LNCAP (cell line): ENCODE data around the gene TRAPPC1.

Experiments
- CTCF ChIP-seq: fragments of 450-650 bp; IDR thresholded peaks from 2 replicates; pipeline ENCODE4 v1.5.1; 2017; ENCODE audit warnings: mild to moderate bottlenecking

The TRAPPC1 gene

DNA sequence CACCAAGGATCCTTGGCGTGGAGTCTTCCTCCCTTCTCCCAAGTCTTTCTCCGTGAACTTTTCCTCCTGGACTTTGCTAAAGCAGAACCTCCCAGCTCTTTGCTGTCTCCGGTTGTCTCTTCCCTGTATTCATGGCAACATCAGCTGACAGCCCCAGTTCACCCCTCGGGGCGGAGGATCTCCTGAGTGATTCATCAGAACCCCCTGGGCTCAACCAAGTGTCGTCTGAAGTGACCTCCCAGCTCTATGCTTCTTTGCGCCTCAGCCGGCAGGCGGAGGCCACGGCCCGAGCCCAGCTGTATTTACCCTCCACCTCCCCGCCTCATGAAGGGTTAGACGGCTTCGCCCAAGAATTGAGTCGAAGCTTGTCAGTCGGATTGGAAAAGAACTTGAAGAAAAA is 1.2 kb upstream of the TRAPPC1 start:
- peak; percentile 23; the same call in 1 of the 2 replicates for TF ChIP-seq CTCF

DNA sequence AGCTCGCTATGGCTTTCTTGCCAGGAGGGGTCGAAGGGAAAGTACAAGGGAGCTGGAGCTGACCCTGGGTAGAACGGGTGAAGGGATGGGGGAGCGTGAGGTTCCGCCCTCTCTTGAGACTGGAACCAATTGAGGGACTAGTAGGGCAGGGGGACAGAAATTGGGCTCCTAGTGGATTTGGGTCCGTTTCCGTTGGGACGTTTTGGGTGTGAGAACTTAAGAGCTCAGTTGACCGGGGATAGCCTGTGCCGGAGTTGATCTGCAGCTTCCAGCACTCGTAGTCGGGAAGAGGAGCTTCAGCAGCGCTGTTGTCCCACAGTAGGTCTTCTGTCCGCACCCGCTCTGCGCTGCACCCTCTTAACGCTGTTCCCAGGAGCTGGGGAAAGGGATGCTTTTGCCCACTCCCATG is 741 bp upstream of the TRAPPC1 start:
- no peak for TF ChIP-seq CTCF

- no peak for TF ChIP-seq CTCF
These were observed 710 bp downstream of the TRAPPC1 start for GRCh38 chr17:7930841-7931631.

GRCh38 chr17:7929158-7930023 is 2.4 kb downstream of the TRAPPC1 start, which contains the start of gene KCNAB3:
Gene KCNAB3, minus strand, starts transcription at chr17:7929856. Its CDS starts 421 bp downstream, at chr17:7929435.
- TF ChIP-seq CTCF = no peak

GRCh38 chr17:7927596-7927995 is 4.2 kb downstream of the TRAPPC1 start:
- no peak for TF ChIP-seq CTCF

DNA sequence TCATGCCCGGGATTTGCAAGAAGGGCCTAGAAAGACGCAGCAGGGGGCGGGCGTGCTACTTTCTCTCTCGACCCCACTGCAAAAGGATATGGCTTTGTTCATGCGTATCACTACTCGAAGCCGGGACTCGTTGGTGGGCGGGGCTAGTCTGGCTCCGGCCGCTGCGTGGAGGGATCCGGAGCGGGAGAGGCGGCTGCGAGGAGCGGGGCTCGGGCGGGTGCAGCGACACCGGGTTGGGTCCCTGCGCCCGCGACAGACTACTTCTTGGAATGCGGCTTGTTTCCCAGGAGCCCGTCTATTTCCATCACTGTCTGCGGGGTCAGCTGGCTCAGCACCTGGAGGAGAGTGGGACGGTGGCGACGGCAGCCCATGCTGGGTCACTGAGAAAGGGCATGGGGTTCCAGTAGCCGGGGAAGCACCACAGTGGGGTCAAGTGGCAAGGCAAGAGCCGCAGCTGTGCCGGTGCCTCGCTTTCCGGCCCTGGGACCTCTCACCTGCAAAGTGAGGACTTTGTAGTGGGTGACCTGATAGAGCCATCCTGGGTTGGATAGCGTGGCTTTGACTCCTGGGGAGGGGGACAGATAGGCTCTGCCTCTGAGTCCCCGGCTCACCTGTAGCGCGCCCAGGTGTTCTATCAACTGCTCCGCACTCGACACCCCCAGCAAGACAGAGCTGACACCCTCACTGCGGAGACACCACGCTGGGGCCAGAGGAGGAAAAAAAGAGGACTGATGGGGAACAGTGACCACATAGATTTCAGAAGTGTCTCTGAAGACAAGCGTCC is 8.7 kb downstream of the TRAPPC1 start:
- TF ChIP-seq CTCF = no peak

DNA sequence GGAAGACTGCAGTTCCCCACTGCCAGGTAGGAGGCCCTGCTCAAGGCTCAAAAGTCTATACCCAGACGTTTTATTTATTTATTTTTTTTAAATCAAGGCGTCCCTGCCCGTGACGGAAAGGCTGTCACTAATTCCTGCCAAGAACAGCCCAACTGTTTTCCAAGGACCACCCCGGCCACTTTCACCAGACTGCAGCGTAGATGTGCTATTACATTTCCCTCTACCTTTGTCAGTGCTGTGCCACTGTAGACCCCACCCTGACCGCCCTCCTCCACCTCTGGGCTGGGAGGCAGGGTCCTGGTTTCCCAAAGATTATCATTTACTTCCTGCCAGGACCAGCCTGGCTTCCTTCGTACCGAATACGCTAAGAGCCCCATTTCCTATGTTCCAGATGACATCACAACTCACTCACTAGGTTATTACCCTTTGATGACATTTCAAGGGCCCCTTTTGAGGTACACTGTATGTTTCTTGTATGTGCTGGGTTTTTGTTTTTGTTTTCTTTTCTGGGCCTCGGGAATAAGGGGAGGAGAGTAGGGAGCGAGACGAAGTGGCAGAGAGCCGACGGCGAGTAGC is 9.4 kb downstream of the TRAPPC1 start:
- no peak for TF ChIP-seq CTCF
